Stimulated activated CD8-positive, alpha-beta memory T cell treated with anti-CD3 and anti-CD28 coated beads, Interleukin-4, amount 100 ng/mL, for 48 hours (primary cell): ENCODE measurements around the gene TPM1.

ENCODE experiments used
- DNase-seq: peaks from one replicate; pipeline ENCODE4 v3.0.0-alpha.2; 2020

The TPM1 gene

DNA sequence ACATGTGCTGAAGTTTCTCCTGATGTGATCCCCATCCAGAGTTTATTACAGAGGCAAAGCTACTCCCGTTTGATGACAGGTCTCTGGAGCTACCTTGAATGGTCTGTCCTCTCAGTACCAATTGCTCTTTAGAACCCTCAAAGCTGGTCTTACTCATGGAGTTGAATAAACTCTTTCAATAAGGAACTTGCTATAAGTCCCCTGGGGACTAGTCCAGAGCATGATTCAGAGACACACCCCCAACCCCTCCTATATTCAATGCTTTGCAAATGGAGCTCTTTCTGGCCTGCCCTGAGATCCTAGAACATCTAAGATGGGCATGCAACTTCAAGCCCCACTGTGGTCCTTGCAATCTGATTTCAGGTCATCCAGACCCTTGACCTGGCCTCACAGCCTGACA lies 23.9 kb upstream of the TPM1 start:
- DNase-seq: no peak

DNA sequence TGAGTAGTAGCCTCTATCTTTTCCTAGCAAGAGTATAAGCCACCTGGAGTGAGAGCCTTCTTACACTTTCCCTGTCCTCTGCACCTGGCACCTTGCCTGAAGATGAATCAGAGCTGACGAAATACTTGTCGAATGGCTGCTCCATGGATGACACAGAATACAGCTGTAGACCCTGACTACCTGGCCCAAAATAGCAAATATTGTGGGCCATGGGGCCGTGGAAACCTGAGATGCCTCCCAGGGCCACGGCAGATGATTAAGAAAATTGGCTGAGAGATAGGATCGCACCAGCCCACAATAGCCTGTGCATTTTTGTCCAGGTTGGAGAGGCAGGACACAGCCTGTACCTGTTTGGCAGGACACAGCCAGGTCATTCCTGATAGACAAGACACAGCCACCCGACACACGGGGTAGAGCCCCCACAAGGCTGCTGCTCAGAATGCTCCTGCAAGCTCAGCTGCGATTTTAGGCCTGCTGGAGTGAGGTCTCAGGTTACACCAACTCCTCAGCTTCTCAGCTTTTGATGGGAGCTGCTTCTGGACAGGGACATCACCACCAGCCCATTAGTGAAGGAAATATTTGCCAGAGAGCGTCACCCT lies 22.9 kb upstream of the TPM1 start:
- no peak for DNase-seq

DNA sequence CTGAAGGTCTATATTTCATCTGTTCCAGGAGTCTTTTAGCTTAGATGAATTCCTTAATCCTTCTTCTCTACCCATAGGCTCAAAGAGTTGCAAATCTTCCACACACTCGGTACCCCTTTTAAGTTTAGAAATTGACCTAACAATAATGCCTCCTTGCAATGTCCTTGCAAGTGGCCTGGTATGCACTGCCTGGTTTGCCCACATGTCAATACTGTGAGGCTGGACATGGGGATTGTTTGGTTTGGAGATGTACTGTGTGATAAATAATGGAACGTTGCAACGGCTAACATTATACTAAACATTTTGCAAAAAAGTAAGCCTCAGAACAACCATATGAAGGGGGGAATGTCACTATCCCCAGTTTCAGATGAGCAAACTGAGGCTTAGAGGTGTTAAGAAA lies 22.4 kb upstream of the TPM1 start:
- DNase-seq: no peak

DNA sequence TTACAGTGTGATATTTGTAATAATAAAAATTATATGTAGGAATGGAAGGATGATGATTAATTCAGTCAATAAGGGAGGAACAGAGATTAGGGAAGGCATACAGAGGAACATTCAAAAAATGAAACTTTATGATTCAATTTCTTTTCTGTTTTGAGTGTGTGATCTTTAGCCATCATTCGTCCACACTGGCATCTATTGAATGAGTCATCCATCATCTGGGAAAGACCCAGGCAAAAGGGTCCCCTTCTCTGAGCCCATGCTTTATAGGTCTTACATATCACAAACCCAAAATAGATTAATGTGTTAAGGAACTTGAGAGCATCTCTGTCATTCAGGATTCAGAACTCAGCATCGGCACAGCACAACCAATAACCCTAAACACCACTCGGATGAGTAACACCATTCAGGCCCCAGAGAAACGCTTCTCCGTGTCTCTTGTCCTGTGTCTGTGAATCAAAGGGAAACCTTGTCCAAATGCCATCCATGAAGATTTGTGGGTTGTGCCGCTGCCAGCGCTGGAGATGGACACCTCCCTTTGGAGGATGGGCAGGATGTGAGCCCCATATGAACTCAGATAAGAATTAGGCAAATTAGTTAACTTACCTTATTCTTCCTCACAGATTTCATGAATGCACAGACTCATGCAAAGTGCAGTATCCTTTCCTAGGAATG lies 21.7 kb upstream of the TPM1 start:
- DNase-seq: no peak

DNA sequence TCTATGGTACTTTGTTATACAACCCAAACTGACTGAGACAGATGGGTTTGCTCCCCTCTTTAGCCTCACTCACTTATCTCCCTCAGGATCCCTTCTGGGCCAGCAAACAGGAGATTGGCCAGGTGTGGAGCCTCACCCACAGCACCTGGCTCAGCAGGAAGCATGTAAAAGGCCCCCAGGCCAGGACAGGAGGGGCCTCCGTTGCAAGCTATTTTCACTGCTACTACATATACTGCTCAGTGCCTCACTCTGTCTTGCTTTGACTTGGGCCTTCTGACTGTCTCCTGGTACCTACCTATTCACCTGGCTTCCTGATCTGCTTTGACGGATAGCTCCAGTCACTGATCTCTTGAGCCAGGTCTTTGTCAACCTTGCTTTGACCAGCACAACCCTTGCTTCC lies 20.4 kb upstream of the TPM1 start:
- DNase-seq: no peak

DNA sequence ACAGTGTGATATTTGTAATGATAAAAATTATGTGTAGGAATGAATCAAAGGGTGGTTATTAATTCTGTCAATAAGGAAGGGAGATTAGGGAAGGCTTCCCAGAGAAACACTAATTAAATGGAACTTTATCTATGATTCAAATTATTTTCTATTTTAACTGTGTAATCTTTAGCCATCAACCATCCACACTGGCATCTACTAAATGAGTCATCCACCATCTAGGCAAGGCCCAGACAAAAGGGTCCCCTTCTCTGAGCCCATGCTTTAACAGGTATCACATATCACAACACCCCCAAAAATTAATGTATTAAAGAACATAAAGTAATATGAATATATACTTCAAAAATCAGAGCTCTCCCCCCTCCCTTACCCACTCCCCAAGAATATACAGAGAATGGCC lies 19.9 kb upstream of the TPM1 start:
- DNase-seq: no peak

DNA sequence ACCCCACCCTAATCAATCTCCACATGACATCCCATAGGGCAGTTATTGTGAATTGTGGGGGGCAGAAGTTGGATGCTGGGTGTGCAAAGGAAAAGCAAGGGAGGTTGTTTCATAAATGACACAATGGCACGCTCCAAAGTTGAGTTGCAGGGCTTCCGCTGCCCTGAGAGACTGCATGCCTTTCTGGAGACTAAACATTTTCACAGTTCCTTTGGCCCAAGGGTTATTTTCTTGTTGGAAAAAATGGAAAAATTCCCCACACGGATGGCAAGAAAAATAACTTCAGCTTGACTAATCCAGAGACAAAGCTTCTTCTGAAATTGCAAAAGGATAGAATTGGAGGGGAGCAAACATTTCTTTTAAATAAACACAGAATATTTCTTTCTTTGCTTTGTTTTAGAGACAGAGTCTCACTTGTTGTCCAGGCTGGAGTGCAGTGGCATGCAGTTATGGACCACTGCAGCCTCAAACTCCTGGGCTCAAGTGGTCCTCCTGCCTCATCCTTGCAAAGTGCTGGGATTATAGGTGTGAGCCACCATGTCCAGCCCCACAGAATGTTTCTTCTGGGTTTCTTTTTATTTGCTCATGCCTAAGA lies 19.1 kb upstream of the TPM1 start:
- DNase-seq: no peak

DNA sequence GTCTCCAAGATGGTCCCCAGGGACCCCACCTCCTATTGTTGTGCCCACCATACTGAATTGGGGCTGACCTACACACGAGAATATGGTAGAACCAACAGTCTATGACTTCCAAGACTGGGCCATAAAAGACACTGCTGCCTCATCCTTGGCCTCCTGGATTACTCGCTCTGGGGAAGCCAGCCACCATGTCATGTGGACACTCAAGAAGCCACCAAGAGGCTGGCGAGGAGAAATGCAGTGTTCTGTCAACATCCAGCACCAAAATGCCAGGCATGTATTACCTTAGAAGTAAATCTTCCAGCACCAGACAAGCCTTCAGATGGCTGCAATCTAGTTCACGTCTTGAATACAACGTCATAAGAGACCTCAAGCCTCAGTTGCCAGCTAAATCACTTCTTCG lies 17.1 kb upstream of the TPM1 start:
- DNase-seq: no peak

DNA sequence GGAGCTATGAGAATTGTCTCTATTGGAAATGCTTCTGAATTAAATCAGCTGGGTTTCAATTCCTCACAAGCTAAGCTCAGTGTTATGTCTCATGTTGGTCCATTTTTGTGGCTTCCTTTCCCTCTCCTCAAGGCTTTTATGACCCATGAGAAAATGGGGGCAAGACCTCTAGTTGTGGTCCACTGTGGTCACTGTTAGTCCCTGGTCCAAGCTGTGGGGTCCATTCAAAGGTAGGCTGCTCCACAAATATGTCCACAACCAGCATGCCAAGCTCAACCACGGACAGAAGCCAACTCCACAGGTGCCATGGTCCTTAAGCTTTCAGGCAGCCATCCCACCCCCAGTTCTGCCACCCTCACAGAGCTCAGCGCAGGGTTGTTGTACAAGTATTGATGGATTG lies 14.9 kb upstream of the TPM1 start:
- DNase-seq: no peak

DNA sequence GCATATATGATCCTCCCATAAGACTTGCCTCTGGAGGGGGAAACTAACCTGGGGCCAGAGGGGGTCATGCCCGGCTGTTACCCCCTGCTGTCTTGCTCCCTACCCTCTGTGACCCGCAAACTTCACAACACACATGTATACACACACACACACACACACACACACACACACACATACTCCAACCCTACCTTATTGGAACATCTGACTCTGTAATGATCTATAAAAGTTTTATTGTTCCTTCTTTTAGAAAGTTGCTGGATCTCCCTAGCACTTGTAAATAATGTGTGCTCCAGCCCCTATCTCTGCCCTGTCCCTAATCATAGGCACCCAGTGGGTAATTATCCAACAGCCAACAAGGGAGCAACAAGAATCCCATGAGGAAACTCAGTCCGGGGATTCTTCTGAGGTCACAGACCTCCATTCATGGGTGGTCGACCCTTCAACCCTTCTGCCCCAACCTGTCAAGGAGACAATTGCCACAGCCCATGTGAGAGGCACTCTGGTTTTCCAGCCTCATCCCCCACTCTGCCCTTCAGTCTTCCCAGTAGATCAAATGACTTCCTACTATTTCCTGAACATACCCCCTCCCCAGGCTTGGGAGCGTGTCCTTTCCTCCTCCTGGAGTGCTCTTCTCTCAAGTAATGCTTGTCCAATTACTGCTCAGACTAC lies 14.0 kb upstream of the TPM1 start:
- DNase-seq: no peak

DNA sequence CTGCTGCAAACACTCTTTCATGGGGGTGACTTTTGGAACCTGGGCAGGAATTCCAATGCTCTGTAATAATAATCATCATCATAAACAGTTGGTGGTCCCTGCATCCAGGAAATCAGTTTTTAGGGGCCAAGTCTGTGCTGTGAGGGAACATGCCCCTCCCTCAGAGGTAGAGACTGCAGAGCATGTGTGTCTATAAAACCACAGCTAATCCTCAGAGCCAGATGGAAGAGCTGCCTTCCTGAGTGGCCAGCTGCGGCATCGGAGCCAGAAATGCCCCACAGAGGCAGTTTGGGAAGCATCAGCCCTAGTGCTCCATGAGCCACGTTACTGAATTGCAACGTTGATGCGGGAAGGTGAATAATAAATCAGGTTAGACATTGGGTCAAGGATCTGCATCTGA lies 12.9 kb upstream of the TPM1 start:
- no peak for DNase-seq

DNA sequence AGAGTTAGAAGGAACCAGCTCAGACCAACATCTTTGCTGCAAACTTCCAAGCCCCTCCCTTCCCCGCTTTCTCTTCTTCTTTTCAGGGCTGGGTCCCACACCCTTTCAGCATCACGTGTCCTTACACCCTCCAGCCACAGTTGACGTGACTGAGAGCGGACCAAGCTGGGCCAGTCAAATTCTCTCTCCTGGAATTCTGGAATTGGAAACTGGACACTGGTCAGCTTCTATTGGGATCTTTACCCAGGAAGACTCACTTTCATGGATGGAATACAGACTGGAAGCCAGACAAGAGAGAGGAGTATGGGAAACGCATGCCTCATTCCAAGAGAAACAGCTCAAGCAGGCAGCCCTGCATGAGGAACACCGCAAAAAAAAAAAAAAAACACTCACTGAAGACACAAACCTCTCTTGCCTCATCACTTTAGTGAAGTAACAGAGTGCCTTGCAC lies 12.4 kb upstream of the TPM1 start:
- no peak for DNase-seq

DNA sequence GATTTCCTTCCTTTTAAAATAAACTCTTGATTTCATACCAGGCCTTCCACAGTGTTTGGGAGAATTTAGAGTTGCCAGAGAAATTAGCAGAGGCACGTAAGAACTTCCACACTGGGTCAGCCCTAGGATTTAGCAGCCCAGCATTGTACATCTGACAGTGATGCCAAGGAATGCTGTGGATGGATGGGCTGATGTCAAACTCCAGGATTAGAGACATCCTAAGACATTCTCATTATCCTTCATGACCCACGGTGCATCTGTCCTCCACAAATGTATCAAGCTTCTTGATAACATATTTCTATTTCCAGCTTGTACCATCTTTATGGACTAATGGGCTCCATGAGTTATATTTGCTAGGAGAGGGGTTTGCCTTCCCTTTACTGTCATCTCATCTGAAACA lies 8.0 kb upstream of the TPM1 start:
- no peak for DNase-seq

DNA sequence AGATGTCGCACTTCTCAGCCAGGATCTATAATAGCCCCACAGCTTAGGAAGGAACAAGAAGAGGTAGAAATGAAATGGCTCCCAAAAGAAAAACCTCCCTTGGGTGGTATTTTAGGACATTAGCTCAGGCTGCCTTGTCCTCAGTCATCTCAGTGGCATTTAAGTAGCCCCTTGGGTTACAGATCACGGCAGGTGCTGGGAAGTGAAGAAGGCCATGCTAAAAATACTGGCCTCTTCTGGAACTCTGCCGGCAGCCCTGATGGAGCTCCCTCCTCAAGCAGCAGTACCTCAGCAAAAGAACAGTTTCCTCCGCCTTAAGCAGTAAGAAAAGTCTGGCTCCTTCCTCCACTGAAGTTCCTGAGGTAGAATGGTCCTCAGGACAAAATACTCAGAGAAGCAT lies 7.3 kb upstream of the TPM1 start:
- DNase-seq: no peak

DNA sequence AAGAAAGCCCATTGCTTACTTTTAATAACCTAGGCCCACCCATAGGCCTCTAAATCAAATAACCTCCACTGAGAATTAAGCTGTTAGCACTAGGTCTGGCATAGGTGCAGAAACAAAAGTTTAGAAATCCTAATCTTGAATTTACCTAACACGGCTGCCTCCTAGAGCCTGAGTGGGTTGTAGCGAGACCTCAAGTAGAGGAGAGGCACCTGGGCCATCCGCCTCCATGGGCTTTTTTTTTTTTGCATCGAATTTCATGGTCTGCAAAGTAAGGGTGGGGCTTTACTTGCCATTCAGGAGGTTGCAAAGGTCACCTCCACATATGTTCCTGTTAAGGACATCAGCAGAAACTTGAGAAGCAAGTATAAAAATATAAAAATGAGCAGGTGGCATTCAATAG lies 6.6 kb upstream of the TPM1 start:
- DNase-seq: no peak

DNA sequence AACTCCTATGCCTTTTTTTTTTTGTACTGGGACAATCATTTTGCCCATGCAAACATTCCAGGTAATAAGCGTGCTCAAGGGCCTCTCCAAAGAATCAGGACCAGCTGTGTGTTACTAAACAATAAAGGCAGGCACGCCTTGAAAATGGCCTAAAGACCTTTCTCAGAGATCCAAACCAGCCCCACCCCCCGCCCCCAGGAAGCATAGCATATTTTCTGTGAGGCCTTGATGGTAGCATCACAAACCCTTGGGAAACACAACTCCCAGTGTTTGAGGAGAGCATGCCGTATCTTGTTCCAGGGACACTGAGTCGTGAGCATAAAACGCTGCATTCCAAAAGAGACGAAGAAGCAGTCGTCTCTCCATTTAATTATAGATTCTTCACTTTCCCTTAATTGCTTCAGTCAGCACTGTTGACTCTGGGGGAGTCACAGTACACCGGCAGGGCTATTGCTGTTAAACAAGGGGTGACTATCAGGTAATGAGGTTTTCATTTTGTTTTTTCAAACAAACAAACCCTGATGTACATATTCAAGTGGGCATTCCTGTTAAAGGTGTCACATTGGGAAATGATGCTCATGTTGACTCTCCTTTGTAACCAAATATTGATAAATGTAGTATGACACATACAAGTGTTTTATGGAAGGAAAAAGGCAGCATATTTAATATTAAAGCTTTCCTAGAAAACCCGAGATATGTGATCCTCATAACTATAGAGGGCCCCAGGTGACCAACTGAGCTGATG lies 4.4 kb upstream of the TPM1 start:
- no peak for DNase-seq

DNA sequence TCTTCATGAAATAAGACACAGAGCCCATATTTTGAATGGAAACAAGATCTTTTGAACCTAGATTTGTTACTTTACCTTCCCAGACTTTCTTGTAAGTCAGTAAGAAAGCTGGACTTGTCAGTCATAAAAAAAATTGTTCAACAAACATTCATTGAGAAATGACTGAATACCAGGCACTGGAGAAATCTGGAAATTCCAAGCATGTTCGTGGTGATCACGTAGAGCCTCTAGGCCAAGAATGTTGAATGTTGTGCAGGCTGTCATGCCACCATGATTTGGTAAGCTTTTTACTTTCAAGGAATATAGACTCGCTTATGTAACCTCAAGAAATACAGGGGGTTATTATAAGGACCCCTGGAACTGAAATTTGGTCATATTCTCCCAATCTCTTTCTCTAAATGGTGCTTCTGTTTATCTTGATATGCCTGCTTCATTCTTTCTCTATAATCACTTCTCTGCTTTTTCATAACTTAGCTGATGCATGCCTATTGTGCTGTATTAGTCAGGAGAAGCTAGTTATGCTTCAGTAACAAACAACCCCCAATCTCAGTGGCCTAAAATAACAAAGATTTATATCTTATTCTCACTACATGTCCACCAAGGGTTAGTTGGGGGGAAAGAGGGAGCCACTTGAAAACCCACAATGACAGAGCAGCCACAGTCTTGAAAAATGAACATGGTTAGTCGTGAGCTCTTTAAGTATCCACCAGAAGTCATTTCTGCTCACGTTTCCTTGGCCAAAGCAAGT lies 3.4 kb upstream of the TPM1 start:
- DNase-seq: no peak

DNA sequence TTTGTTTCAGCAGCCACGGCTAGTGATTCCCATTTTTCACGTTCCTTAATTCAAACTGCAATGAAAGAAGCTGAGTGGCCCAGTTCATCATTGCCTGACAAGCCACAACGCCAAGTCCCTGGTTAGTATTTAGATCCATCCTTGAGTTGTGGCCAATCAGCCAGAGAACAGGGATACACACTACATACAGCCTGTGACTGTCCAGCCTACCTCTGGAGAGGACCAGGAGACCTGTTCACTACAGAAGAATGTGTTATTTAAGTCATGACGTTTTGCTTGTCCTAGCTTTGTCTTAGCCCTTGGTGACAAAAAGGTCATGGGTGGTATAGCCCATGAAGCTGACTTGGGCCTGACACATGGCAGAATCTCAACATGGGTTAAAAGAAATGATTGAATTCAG lies 2.7 kb upstream of the TPM1 start:
- no peak for DNase-seq

DNA sequence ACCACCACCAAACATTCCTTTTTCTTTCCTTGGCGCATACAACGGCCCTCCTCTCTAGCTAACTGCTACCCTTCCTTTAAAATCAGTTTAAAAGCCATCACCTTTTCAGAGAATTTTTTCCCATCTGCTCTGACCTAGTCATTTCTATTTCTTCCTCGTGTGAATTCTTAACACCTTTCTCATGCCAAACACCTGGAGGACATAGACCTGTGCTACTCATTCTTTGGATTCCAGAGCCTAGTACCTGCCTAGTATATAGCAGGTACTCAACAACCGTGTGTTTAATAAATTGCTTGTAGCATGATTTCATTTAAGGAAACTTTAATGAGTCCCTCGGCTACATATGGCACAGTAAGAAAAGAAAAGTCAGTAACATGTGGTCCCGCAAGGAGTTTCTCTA lies 2.0 kb upstream of the TPM1 start:
- no peak for DNase-seq

DNA sequence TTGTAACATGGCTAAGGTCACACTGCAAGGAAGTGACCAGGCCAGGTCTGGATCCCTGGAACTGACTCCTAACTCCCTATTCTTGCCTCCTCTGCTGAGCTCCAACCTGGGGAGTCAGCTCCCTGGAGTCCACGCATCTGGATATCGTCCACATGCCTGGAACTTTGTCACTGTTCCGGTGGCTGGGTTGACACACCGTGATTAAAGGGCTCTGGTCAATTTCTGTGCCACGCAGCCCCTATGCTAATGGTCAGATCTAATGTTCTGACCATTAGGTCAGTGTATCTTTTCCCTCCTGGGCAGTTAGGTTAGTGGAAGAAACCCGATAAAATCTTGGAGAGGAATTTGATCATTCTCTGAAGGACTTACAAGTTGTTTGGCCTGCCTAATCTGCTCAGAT lies 1.6 kb upstream of the TPM1 start:
- no peak for DNase-seq

DNA sequence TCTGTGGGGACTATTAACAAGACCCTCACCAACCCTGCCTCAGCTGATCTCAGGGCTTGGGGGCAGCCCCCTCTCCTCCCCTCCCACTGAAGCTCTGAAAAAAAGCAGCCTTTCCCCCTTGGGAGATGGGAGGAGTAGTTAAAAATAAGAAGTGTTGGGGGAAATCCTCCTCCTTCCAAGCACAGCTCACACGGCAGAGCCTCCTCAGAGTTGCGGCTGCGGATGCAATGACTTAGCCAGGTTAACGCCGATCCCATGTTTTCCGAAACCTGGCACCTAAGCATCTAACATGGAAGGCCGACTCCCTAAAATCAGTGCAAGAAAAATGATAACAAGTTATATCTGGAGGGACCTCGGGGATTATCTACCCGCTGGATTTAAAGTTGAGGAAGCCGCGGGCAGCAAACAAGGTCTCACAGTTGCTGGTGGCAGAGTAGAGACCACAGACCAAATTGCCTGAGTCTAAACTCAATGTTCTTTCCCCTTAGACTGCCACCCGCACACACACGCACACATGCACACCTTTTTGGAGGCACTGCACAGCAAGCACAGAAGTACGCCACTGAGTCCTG lies 1.1 kb upstream of the TPM1 start:
- no peak for DNase-seq

DNA sequence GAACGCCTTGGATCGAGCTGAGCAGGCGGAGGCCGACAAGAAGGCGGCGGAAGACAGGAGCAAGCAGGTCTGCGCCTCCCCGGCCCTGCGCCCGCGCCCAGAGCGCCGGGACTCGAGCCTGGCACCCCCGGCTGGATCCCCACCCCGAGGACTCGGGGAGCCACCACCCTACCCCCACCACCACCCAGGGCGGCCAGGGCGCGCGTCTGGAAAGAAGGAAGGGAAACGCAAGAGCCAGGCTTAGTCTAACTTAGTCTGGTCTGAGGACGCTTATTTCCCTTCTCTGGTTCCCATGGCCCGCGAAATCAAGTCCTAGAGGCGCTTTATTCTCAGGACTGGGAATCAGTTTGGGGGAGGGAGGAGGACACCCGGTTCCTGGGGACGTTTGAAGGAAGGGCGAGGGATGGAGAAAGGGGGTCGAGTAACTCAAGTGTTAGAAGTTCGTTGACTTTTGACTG lies 359 bp downstream of the TPM1 start:
- DNase-seq: no peak
